Panc1 (cell line): Measurements from ENCODE around the gene STRA6.

Experiments used
- POLR2AphosphoS5 ChIP-seq: IDR thresholded peaks from 2 replicates; pipeline ENCODE4 v1.6.1; 2012; ENCODE audit warnings: mild to moderate bottlenecking, low read depth, low read length, moderate library complexity
- SIN3A ChIP-seq: IDR thresholded peaks from 2 replicates; pipeline ENCODE4 v1.6.1; 2012; ENCODE audit warnings: low read depth, mild to moderate bottlenecking, low read length, moderate library complexity, borderline replicate concordance; ENCODE audit not compliant: insufficient read depth
- TF ChIP-seq, protein P1 (sequence below): fragments of 450-650 bp; IDR thresholded peaks from 2 replicates; pipeline ENCODE4 v1.5.1; 2017; ENCODE audit warnings: mild to moderate bottlenecking

- no peak for TF ChIP-seq POLR2AphosphoS5
- TF ChIP-seq, protein P1, sequence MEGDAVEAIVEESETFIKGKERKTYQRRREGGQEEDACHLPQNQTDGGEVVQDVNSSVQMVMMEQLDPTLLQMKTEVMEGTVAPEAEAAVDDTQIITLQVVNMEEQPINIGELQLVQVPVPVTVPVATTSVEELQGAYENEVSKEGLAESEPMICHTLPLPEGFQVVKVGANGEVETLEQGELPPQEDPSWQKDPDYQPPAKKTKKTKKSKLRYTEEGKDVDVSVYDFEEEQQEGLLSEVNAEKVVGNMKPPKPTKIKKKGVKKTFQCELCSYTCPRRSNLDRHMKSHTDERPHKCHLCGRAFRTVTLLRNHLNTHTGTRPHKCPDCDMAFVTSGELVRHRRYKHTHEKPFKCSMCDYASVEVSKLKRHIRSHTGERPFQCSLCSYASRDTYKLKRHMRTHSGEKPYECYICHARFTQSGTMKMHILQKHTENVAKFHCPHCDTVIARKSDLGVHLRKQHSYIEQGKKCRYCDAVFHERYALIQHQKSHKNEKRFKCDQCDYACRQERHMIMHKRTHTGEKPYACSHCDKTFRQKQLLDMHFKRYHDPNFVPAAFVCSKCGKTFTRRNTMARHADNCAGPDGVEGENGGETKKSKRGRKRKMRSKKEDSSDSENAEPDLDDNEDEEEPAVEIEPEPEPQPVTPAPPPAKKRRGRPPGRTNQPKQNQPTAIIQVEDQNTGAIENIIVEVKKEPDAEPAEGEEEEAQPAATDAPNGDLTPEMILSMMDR = no peak
- TF ChIP-seq SIN3A = no peak
These were observed 29.7 kb downstream of the STRA6 start for GRCh38 chr15:74172701-74173379.
